ENCODE measurements around the gene LDAH.

Gene LDAH

DNA sequence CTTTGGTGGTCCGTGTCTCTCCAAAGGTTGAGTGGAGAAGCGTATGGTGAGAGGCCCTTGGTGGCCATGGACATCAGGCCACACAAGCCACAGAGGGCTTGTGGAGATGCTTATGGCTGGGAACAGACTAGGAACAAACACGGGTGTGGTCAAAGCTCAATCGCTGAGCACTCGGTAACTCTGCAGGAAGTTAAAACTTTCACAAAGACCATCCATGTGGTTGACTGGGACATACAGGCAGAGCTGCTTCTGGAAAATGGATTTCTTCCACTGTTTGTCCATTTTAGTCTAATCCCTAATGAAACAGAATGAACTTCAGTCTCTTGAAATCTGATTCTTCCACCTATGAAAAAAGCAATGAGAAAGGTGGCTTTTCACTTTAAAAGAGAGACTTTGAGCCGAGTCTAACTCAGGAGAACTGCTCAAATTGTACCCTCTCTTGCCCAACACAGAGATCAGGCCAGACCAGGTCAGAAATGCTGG is 138.3 kb downstream of the LDAH start:
- no peak for DNase-seq (ENCODE audit: low read depth in 2 of 3, low spot score in 1 of 3)

DNA sequence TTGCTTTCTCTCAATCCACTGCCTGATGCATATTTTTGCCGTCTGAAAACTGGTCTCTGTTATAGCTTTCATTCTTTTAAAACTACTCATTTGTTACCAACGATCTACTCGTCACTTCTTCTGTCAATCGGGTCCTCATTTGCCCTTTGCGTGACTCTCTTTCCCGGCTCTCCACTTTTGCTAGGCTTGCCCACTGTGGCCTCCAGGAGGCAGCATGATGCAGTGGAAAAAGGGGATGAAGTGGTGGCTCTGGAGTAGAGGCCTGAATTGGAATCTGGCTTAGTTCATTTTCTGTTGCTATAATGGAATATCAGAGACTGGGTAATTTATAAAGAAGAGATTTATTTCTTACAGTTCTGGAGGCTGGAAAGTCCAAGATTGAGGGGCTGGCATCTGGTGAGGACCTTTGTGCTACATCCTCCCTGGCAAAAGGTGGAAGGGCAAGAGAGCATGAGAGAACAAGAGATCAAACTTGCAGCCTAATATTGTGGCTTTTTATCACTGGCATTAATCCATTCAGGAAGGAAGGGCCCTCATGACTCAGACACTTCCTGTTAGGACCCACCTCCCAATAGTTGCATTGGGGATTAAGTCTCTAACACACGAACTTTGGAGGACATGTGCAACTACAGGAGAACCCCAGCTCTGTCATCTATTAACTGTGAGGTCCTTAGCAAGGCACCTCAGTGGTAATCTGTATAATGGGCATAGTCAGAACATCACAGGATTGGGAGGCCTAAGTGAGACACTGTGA is 140.6 kb downstream of the LDAH start:
- no peak for DNase-seq (ENCODE audit: low read depth in 2 of 3, low spot score in 1 of 3)

DNA sequence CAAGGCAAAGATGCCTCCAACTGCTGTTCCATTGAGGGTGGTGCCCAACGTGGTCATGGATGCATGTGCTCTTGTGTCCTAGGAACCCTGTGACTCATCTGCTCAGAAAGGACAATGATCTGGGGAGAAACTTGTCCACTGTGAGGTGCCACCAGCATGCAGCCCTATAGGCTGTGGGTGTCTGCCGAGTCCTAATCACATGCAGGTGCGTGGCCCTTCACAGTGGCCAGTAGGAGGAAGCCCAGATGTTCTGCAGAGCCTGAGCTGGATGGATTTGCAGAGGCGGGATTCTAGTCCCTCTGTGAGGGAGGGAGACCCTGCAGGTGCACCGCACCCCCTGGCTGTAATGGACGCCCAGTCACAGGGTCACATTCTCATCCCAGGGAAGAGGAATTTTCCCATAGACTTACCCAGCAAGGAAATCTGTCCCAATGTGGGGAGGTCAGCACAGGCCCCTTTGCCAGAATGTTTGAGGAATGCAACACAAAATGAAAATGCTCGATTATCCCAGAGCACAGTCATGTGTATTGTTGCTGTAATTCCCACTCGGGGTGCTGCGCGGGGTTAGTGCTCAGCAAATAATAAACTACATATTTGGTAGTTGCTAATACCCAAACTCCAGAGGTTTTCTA is 142.0 kb downstream of the LDAH start:
- DNase-seq (ENCODE audit: low read depth in 2 of 3, low spot score in 1 of 3), result no peak

DNA sequence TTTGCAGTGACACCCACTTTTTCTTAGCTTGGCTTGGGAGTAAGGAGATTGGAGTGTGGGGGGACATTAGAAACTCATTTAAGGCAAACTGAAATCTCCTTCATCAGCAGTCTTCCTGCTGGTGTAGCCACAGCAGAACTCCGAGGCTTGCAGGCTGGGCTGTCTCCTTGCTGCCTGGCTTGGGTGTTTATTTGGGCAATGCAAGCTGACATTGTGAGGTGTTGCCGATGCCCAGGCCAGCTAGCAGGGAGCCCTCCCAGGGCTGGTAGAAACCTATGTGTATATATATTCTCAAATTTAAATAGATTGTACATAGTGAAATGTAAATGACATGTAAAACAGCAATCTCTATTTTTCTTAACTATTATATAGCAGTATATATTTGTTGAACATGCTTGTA is 144.1 kb downstream of the LDAH start:
- no peak for DNase-seq (ENCODE audit: low read depth in 2 of 3, low spot score in 1 of 3)

DNA sequence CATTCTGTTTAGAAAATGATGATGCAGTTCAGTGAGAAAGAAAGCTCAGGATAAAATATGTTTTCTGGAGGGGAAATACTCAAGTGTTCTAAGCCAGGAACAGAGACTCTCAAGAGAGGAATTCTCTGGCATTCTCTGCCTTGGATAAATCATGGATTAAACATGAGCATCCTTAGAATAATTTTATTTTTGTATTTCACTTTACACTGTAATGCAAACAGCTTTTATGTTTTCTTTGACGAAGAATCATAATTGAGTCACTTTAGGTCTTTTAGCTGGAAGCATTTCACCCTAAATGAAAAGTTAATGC is 144.9 kb downstream of the LDAH start:
- no peak for DNase-seq (ENCODE audit: low read depth in 2 of 3, low spot score in 1 of 3)

DNA sequence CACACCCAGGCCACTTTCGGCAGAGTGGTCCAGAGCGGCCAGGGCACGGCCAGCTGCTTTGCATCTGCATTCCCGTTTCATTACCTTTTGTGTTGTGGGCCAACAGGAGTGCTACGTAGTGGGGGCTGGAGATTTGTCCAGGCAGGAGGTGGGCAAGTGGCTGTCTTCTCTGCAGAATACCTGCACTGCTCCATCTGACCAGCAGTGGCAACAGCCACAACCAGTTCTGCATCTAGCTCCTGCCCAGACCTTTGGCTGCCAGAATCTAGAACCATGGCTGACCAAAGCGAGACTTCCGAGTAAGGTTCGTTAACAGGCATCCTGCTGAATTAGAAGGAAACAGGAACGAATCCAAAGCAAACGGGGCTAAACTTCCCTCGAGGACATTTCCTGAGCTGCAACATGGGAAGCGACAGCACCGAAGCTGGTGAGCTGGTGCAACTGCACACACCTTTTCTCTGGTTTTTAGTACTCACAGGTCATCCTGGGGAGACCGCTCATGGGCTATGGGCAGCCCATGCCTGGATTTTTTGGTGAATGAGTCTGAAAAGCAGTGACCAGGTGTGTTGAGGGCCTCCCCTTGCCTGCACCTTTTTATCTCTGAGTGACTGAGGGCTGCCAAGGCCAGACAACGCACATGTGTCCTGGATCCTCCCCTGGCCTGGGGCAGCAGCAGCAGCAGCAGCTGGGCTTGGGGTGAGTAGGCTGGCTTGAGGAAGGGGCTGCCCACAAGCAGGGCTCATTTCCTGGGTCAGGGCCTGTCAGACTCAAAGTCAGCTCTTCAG is 145.4 kb downstream of the LDAH start:
- DNase-seq (ENCODE audit: low read depth in 2 of 3, low spot score in 1 of 3), result no peak

DNA sequence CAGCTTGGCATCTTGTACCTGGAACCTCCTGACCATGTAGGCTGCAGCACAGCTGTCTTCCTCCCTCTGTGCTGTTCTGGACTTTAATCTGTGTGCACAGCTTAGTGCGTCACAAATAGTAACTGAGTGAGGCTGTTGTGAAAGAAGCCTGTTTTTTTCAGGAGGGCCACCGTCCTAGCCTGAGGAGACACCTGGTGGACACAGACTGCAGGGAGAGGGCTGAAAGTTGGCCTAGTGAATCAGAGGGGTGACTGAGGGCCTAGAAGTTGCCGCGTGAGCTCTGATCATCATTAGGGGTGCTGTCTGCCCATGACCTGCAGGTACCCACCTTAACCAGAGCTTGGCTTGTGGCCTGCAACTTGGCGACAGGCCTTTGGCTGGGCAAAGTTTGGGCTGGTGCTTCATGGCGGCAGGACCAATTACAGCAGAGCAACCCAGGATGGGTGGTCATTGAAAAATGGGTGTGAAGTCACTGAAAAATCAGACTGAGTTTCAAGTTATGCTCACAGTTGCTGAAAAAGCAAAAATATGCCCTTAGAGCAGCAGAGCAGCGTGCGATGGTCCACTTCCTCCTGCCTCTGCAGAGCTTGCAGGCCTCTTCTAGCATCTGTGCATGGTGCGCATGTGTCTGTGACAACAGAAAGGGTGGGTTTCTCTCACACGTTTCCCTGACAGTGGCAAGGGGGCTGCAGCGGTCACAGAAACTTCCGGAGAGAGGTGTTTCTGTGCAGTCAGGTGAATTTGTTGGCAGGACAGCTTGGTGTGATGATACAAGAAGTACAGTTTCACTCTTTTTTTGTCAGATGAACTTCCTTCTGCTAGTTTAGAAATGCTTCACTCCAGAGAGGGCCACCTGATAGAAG is 146.3 kb downstream of the LDAH start:
- DNase-seq (ENCODE audit: low read depth in 2 of 3, low spot score in 1 of 3), result no peak

DNA sequence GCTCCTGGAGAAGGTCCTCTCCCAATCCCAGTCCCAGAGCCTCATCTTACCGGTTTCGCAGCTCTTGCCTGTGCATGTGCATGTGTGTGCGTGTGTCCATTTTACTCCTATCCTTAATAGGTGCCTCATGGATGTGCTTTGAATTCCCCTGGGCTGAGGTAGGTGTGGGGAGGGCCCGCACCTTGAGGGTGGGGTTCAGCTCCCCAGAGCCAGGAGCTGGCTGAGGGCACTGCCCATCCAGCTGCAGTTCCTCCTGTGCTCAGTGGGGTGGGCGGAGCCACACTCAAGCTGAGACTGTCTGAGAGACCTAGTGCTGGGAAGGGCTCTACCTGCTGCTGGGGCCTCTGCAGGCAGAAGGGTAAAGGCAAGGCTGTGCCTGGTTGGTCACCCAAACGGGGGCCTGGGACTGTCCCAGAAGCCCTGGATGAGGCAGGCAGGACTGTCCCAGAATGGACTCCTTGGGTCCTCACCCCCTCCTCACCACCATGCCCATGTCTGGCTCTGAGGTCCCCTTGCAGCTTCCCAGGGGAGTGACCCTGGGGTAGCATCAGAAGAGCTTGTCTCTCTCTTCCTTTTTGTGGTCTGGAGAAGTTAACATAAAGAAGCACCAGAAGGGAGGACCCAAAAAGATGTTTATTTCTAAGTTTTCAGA is 147.1 kb downstream of the LDAH start:
- no peak for DNase-seq (ENCODE audit: low read depth in 2 of 3, low spot score in 1 of 3)

DNA sequence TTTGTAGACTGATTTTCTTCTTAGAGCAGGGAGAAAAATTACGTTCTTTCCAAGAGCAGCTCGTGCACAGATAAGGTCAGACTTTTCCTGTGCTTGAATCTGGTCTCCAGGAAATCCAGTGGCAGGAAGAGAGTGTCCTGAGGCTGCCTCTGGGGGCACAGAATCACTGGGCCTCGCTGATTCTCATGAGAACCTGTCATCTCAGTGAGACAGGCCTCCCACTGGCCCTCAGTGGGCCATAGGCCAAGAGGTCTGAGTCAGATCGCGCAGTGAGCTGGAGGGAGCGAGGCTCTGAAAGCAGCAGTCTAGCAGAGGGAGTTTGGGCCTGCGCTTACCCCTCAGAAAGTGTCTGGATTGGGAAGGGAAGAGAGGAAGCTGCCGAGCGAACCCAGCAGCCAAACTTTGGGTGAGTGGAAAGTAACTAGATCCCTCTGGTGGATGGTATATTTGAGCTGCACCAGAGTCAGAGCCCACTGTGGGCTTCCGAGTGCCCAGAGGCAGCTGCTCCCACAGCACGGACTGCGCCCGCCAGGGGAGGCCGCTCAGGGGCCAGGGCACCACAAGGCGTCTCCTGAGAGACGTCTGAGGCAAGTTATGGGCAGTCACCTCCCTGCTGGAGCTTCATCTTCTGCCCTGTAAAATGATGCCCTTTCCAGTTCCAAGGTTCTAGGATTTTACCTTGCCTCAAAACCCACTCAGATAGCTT is 147.8 kb downstream of the LDAH start:
- DNase-seq (ENCODE audit: low read depth in 2 of 3, low spot score in 1 of 3), result no peak

DNA sequence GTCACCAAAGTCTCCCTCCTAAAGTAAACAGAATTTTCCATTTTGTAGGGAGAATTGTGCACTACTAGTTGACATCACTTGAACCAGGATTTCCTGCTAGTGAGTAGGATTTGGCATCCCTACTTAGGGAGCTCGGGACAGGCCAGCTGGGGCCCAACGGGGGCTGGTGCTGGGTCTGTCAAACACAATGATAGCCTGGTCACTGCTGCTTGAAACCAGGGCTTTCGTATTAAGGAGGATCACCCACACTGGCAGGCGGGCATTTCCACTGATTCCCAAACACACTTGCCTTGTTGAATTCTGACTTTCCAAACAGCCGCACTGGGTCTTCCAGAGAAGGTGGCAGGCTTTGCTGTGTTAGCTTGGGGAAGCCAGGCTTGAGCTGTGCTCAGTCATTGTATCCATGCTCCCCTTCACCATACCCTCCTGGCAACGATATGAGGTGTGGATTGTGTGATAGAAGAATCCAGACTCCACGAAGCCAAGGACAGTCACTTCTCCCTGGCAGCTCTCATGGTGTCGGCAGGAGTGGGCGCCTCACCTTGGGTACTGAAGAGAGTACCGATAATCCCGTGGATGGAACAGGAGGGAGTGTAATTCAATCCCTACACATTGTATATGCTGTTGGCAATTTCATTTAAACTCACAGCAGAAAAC is 148.5 kb downstream of the LDAH start:
- no peak for DNase-seq (ENCODE audit: low read depth in 2 of 3, low spot score in 1 of 3)

DNA sequence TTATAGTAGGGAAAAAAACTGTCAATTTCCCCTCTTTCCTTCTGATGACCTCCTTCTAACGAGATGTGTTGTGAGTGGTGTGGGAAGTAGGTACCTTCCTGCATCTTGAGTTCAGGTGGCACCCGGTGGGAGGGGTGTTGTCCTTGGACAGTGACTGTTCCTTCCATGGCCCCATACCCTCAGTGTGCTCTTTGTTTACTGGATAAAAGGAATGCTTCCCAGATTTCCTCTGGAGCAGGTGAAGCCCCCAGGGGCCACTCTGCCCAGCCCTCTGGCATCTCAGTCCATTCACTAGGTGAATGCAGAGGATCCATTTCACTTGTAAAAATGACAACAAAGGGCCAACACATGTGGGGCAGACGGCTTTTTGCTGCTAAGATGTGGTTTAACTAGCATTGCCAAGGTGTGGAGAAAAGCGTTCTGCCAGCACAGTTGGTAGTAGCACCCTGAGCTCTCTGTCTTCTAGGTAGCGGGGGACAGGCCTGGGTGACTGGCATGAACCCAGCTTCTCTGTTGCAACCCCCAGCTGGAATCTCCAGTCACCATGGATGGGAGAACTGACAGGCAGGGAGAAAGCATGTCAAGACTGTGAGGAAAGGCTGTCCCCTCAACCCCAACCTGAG is 149.1 kb downstream of the LDAH start:
- DNase-seq (ENCODE audit: low read depth in 2 of 3, low spot score in 1 of 3), result no peak

DNA sequence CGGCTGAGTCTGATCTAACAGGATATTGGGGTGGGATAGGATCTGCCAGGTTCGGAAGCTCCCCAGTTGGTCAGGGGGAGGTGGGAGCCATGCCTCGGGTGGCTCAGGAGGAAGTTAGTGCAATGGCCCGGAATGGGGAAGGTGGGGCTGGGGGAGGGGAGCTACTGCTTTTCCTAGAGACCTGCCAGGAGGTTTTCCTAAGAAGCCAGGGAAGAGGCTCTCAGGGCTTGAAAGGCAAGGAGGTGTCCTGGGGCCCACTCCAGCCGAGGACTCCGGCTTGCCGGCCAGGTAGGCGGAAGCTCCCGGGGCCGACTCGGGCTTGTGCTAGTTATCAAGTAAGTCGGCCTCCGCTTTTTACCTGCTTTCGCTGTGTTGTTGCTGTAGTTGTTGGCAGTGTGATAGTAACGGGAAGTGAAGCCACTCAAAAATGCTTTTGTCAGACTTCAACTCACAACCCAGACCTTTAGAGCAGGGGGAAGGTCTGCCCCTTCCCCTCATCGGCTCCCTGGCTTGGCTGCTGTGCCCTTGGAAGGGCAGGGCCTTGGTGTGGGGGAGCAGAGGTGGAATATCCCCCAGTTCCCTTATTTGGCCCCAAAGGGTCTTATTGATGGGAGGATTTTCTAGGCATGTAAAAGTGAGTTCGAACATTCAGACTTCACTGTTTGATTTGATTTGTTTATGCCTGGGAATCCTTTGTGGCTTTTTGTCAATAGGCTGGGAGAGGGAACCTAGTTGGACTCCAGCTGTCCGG is 150.5 kb downstream of the LDAH start:
- no peak for DNase-seq (ENCODE audit: low read depth in 2 of 3, low spot score in 1 of 3)

DNA sequence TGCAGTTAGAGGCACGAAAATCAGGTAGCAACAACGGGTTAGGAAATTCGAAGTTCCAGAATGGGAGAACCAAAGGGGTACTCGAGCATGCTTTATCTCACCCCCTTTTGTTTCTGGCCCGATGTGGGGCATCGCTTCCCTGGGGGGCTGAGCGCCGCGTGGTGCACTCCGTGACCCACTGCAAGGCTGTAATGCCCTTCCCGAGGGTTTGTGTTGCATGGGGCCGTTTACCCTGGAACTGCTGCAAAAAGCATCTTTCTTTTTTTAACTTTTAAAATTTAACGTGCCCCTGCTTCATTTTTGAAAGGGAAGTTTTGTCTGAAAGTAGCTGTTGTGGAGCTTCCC is 151.2 kb downstream of the LDAH start:
- no peak for DNase-seq (ENCODE audit: low read depth in 2 of 3, low spot score in 1 of 3)

DNA sequence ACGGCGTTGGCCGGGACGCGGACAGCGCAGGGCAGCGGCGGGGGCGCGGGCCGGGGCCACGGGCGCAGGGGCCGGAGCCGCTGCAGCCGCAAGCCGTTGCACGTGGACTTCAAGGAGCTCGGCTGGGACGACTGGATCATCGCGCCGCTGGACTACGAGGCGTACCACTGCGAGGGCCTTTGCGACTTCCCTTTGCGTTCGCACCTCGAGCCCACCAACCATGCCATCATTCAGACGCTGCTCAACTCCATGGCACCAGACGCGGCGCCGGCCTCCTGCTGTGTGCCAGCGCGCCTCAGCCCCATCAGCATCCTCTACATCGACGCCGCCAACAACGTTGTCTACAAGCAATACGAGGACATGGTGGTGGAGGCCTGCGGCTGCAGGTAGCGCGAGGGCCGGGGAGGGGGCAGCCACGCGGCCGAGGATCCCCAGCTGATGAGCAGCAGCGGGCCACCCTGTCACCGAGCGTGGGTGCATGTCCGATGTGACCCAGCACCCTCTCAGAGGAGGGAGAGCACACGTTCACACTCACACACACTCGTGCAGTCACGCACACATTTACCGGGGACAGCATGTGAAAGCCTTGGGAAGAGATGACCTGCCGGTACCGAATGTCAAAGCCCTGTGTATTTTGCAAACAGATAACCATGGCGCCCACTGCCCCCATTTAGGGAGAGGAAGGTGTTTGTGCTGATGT is 151.7 kb downstream of the LDAH start:
- no peak for DNase-seq (ENCODE audit: low read depth in 2 of 3, low spot score in 1 of 3)

DNA sequence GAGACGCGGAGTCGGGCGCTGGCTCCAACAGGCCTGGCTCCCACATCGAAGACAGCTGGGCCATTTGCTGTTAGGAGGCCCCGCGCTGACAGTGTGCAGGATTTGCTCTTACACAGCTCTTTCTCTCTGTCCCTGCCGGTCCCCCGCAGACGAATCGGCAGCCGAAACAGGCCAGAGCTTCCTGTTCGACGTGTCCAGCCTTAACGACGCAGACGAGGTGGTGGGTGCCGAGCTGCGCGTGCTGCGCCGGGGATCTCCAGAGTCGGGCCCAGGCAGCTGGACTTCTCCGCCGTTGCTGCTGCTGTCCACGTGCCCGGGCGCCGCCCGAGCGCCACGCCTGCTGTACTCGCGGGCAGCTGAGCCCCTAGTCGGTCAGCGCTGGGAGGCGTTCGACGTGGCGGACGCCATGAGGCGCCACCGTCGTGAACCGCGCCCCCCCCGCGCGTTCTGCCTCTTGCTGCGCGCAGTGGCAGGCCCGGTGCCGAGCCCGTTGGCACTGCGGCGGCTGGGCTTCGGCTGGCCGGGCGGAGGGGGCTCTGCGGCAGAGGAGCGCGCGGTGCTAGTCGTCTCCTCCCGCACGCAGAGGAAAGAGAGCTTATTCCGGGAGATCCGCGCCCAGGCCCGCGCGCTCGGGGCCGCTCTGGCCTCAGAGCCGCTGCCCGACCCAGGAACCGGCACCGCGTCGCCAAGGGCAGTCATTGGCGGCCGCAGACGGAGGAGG is 152.4 kb downstream of the LDAH start:
- DNase-seq (ENCODE audit: low read depth in 2 of 3, low spot score in 1 of 3), result no peak

DNA sequence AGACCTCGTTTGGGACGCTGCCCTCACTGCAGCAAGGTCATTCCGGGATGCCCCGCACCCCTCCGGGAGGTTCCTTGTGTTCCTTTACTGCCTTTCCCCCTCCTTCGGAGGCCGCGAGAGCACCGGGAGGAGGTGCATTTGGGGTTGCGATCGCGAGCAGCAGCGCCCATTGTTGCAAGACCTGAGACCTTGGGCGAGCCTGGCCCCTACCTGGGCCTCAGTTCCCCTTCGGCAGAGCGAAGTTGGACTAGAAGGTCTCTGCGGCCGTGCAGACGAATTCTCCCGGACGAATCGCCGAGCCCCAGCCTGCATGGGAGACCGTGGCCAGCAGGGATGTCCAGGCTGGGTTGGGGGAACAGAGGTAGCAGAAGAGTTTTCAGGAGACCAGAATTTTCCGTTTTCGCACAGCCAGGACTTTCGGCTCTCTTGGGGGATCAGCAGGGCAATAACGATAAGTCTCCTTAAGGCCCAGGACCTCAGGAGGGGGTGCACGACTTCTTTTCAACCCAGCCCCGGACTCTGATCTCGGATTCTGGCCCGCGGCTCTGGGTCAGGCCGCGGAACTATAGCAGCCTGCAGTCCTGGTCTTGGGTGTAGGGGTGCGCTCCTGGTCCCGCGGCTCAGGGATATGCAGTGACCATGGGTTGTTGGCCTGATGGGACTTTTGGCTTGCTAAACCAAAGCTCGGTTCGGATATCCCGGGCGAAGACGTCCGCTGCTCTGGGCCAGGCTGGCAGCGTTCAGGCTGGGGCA is 153.2 kb downstream of the LDAH start:
- no peak for DNase-seq (ENCODE audit: low read depth in 2 of 3, low spot score in 1 of 3)
